CD4-positive, alpha-beta T cell treated with Interleukin-10 for 1 hour (primary cell): ENCODE results near the gene SORBS2.
"Not testable (repeated sequence)": the region's sequence is repeated elsewhere in the genome, so short reads cannot be mapped to it uniquely, and the experiment has no call there.

Experiments
- DNase-seq: peaks from one replicate; pipeline ENCODE4 v3.0.0-alpha.2; 2020

Gene SORBS2, protein sequence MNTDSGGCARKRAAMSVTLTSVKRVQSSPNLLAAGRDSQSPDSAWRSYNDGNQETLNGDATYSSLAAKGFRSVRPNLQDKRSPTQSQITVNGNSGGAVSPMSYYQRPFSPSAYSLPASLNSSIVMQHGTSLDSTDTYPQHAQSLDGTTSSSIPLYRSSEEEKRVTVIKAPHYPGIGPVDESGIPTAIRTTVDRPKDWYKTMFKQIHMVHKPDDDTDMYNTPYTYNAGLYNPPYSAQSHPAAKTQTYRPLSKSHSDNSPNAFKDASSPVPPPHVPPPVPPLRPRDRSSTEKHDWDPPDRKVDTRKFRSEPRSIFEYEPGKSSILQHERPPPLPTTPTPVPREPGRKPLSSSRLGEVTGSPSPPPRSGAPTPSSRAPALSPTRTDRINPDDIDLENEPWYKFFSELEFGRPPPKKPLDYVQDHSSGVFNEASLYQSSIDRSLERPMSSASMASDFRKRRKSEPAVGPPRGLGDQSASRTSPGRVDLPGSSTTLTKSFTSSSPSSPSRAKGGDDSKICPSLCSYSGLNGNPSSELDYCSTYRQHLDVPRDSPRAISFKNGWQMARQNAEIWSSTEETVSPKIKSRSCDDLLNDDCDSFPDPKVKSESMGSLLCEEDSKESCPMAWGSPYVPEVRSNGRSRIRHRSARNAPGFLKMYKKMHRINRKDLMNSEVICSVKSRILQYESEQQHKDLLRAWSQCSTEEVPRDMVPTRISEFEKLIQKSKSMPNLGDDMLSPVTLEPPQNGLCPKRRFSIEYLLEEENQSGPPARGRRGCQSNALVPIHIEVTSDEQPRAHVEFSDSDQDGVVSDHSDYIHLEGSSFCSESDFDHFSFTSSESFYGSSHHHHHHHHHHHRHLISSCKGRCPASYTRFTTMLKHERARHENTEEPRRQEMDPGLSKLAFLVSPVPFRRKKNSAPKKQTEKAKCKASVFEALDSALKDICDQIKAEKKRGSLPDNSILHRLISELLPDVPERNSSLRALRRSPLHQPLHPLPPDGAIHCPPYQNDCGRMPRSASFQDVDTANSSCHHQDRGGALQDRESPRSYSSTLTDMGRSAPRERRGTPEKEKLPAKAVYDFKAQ (N-terminal part only)

DNA sequence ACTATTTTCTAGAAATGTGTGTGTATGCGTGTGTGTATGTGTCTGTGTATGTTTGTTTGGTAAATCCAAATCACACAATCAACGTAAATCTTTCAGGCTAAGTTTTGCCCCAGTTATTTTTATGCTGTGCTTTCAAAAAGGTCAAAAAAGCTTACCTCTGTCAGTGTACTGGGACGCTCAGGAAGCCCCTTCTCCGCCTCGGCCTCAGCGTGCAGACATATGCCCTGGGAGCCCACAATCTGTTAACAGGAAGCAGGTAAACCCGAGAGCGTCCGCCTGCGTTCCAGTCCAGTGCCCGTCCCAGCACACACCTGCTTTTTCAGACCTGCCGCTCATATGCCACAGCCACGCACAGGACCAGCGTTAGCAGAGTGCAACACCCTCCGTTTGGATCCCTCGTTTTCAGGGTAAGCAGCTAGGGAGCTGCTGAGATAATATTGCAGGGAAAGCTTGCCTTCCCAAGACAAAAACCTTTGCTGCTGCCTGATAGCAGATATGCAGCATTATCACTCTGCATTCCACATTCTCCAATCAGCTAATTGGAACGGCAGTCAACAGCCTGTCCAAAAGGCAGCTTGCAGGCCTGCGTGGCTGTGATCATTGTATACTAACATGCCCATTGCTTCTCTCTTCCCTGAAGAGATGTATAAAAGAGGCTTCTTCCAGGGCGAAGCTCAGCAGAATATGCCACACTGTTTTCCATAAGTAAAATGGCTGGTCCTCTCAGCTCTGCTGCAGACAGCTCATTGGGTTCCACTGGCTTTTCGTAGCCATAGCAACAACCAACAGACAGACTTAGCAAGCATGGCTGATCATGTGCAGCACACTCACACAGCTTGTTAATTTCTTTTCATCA lies at the start of gene SORBS2:
TSS of gene SORBS2 (minus strand) at position 686 of the 856 bp plus-strand sequence. CDS start 121,623 bp downstream, outside the sequence.
- no peak for DNase-seq

DNA sequence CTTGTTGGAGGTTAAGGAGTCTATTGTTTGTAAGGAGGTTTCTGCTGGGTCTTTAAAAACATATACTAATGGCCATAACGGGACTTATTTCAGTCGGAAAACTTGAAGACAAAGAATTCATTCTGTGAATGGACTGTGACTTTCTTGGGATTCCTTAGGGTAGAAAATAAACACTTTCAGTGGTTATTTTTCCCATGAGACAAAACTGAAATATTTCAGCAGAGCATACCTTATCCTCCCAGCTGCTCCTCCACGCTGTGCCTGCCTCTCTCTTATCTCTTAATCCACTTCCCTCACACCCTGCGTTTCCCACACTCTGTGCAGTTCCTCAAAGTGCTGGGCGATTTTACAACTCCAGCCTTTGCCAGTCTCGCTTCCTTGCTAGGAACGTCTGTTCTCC lies 47.1 kb upstream of the SORBS2 start:
- DNase-seq = no peak

DNA sequence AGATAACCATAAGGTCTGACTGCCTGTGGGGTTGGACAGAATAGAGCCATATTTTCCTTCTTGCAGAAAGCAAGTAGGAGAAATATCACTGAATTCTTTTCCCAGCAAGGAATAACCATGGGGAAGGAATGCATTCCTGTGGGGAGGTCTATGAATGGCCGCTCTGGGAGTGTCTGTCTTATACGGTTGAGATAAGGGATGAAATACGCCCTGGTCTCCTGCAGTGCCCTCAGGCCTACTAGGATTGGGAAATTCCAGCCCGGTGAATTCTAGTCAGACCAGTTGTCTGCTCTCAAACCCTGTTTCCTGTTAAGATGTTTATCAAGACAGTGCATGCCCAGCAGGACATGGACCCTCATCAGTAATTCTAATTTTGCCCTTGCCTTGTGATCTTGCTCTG lies 45.6 kb upstream of the SORBS2 start:
- not testable (repeated sequence) for DNase-seq

DNA sequence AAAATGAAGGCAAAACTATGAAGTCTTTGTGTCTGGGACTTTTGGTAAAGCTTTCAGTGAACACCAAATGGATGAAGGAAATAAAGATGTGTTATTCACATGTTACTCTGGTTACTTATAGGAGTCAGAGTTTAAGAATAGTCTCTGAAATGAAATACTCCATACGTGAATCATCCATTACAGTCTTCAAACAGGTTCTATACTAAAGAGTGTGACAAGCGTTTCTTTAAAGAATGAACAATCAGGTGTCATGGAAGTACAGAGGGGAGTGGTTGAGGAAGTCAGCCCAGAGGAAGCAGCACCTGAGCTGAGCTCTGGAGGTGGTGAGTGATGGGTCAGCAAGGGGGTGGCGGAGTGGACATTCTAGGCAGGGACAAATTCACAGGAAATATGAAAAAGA lies 41.8 kb upstream of the SORBS2 start:
- DNase-seq = no peak

DNA sequence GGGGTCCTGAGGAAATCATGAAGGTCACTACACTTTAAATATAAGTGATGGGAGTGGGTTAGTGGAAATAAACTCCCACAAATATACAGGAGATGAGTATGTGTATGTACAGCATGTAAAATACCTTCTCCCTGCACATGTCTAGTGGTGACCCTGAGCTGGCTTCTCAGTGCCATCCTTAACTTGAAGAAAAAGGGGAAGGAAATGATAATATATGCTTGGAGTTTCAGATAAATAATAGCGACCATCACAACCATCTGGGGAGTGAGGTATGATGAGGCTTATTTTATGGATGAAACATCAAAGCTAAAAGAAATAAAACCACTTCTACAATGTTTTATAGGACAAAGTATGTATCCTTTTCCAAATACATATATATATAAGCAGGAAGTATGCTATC lies 41.0 kb upstream of the SORBS2 start:
- DNase-seq = no peak

DNA sequence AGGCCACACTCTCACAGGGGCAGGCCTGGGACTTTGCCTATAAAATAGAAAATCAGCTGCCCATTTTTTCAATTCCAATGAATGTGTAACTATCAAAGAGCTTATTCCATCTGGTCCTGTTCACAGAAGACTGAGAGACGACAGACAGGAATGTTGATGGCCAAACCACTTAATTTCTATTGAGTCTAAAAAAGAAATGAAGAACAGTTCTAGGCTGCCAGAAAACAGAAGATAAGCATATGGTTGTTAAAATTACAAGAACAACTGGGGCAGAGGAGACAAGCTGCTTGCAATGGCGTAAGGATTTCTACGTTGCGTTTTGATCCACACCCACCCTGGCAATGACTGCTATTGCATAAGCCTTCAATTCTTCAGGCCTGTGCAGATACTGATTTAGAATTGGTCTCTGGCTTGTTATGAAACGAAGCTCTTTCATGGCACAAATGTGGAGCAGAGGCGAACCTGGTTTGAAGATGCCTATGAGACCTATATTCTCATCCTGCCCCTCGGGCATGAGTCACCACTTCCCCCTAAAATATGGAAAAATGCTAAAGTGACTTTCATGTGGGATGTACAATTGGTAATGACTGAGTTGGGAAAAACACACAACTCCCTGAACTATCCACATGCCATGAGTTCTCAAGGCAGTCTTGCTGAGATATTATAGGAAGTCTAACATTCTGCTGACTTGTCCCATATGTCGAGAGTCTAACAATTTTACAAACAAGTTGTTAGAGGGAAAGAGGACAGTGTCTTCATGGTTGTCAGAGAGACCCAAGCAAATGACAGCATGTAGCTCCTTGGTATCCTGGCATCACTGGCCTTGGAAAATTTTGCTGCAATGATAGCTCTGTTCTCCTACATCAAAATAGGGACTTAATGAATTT lies 37.9 kb upstream of the SORBS2 start:
- DNase-seq = no peak

DNA sequence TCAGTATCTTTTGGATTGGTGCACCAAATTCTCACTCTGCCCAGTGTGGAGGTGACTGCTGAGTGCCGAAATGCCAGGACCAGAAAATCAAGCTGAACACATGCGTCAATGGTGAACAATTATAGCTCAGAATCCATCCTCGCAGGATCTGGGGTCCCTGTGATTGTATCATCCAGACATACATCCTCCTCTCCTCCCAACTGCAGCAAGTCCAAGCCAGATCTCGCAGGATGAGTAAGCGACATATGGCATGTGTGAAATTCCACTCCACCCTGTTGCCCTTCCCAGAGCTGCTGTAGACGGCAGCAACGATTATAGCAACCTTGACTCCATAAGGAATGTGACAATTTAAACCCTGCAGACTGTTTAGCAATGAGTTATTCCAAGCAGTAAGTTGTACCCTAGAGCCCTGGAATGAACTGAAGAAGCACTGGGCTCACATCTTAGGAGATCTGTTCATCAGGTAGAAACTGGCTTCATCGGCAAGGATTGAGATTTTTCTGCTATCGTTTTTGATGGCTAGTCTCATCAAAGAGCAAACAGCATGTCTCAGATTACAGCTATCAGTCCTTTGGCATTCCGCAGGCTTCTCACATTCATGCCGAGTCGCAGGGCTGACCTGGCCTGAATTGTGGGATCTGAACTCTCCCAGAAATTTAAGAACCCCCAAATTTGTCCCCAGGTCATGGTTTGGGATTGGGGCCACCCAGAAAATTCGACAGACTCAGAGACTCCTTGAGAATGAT lies 35.5 kb upstream of the SORBS2 start:
- DNase-seq = no peak

DNA sequence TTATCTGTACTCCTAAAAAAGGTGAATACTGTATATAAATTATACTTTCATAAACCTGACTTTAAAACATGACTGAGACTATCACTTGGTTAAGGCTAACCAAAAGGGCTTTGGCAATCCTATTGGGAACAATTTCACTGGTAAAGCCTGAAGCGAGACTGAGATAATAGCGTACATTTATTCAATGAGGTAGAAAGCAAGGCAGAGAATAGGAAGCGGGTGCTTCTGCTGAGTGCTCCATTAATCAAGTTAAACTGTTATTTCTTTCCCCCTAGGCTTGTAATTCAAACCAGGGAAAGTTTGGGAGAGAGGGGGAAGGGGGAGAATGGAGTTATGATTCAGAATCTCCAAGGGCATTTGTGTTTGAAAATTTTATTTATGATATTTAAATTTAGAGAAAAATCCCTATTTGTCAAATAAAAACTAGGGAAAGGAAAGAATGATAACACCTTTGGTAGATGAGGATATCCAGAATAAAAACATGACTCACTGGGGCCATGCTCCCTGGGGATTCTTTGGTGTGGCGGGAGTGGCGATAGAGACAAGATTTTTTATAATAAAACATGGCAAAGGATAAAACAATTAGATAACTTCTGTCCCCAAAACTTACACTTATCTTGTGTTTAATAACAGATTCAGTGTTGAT lies 34.6 kb upstream of the SORBS2 start:
- no peak for DNase-seq

DNA sequence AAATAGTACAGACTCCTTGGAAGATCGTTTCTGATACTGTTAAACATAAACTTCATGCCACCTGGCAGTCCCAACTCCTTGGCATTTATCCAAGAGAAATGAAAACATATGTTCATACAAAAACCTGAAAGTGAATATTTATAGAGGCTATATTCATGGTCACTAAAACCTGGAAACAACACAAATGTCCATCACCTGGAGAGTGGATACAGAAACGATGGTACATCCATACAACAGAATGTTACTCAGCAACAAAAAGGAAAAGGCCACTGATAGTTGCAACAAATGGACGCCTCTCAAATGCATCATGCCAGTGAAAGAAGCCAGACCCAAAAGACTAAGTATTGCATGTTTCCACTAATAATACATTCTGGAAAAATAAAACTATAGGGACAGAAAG lies 34.0 kb upstream of the SORBS2 start:
- DNase-seq = no peak

DNA sequence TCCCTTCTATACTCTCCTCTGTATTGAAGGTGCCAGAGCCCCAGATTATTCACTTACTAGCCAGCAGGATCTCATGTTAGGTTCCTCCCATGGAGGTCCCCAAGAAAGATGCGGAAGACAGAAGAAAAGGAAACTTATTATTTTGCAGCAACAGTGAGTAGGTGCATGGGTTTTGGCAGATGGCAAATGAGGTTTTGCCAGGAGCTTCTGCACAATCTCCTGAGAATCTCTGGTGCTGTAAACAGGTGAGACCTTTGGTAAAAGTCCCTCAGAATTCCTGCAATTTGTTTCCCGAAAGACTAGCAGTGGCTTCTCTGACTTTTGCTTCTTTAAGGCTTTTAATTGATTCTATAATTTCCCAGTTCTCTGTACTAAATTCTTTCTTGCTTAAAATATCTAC lies 29.5 kb upstream of the SORBS2 start:
- no peak for DNase-seq

DNA sequence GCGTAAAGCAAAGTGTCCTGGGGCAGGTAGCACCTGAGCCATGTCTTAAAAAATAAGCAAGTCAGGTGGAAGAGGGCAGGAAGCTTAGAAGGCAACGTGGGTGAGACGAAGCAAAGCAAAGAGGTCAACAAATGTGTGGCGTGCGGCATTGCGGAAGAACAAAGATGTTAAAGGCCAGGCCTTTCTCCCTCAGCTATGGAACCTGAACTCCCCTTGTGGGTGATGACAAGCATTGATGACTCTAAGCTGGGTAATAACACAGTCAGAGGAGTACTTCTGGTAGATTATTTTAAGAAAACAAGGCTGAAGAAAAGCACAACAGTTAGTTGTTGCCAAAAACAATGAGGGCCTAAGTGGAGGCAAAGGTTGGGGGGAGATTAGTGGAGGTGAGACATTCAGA lies 29.0 kb upstream of the SORBS2 start:
- no peak for DNase-seq

DNA sequence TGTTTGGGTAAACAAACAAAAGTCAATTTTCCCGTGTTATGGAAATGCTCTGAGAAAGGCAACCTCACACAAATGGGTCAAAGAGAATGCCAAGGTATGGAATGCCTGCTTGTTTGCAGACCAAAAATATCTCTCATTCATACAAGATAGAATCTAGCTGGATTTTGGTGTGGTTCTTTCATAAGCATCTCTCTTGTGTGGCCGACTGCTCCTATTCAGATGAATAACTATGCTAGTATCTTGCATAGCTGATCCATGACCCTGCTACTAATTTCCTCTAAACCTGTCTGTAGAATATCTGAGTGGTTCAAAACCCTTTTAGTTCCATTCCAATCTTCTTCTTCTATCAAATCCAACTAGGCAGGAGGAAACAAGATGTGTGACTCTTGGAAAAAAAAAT lies 28.2 kb upstream of the SORBS2 start:
- DNase-seq = no peak

DNA sequence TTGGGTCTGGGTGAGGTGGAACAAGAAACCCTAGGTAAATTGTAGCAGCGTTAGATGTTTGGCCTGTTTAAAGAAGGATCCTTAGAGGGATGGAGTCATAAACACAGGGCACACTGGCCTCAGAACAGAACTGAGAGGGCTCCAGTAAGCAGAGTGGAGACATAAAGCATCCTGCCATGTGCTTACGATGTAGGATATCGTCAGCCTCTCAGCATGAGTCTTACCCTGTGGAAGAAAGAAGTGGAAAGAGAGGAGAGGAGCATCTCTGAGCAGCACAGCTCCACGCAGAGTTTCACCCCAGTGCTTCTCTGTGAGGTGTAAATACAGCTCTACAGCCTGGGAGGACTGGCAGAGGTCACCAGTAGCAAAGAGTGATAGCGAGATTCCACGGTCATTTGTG lies 27.8 kb upstream of the SORBS2 start:
- DNase-seq = no peak

DNA sequence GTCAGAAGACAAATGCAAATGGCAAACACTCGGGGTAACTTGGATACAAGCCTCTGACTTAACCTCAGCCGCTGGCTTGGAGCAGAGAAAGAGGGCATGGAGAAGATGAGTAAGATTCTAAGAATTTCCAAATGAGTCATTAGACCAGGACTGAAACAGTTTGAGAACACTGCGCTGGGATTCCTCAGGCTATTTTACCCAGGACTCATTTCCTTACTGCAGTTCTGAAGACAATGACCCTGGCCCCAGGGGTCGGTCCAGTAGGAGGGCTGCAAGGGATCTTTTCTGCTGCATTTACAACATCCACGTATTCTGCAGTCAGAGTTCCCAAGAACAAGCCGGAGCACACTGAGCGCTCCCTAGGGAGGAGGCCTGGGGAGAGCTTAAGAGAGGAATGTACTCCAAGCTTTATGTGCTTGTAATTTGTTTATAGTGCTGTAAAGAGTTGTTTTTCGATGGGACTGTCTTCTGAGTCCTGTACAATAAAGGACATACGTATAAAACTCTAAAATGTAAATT lies 27.3 kb upstream of the SORBS2 start:
- DNase-seq = no peak

DNA sequence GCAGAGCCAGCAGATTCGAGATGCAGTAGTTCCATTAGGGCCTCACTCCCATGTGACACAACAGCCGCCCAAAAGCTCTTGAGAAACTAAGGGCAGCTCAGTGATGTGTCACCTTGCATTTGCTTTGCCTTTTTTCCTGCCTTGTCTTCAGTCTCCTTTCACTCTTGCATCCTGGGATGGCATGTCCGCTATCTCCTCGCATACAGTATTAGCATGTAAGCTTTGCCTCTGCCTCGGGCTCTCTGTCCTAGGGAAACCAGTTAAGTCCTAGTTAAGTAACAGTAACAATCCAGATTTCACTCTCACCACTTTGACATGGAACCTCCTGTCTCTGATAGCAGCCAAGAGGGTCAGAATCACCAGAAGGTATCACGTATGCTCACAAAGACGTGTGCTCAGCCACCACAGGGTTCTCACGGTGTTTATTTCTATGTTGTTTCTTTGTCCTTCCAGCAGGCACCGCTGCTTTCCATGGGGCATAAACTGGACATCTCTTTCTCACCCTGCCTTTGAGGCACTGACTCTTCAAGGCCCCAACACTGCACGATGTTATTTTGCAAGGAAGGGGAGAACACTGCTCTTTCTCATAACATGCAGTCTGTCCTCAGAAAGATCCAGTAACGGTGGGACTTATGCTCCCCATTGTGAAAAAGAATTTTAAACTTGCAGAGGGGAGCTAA lies 26.7 kb upstream of the SORBS2 start:
- DNase-seq = no peak

DNA sequence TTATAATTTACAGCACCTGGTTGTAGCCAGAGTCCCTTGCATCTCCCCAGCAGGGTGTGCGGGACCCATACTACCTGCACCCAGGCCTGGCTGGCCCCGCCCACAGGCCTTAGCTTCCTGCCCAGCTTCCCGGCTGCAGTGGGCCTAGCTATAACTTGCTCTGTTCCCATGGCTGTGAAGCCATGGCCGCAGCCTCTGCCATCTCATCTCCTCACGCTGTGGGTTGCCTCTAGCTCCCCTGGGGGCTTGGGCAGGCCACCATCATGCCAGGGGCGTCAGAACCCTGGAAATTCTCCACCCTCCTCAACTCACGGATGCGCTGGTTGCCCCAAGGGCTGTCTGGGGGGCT lies 26.1 kb upstream of the SORBS2 start:
- no peak for DNase-seq

DNA sequence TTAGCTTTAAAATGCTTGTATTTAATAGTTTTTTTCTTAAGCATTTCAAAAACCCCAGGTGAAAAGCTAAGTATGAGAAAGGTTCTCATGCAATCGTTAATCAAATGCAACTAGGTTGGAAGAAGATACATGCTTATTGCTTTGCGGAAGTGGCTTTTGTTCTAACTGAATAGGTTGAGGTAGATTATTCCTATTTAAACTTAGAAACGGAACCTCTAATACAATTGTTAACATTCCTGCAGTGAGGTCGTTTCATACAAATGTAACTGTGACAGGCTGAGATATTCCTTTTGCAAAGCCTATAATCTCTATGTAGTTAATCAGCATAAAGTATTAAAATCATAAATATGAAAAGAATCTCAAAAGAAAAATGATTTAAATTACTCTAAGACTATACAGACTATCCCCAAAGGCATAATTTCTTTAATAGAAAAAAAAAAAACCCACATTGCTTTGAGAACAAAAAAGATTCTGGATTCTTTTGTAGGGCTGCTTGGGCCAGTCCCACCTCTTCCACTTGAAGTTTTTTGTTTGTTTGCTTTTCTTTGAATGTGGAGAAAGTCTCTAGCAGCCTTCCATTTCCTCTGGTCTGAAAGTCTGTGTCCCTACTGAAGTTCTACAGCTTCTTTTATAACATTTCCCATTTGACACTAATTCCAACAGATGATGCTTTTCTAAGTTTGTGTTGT lies 25.6 kb upstream of the SORBS2 start:
- DNase-seq = no peak

DNA sequence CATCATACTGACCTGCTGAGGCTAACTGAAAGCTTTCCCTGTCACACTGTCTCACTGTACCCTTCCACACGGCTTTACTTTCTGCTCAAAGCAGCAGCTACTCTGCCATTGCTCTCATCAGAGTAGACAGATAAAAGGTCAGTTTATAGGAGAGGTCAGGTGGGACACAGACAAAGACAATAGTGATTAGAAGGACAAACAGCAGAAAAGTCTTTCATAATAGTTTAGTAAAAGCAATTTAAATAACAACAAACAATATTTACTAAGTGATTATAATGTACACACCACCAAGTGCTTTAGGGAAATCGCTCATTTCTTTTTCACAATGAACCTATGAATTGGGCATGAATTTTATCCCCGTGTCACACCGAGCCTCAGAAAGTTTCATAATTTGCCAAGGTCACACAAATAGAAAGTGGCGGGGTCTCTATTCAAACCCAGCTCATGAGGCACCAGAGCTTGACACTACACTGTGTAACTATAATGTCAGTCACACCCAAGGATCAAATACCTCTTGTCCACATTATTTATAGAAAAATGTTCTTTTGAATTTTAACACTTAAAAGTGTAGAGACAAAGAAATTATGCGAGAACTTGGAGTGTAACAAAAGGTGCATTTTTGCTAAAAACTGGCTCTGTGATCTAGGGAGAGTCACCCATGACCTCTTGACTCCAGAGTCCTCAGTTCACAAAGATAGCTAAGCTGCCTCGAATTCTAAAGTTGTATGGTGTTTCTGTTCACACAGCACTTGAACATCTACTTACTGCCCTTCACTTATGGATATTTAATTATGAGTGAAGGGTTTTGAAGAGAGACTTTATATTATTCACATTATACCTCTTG lies 24.5 kb upstream of the SORBS2 start:
- no peak for DNase-seq
